ENCODE measurements around the gene UTS2B.

UTS2B gene

GRCh38 chr3:191263850-191264249 lies 66.5 kb downstream of the UTS2B start:
- no peak overlapping the region for H3K4me2 ChIP-seq (ENCODE audit: insufficient read depth, low read length)
- H3K9ac ChIP-seq (ENCODE audit: low read depth, low read length) = no peak overlapping the region
- H3K79me2 ChIP-seq (ENCODE audit: insufficient read depth, low read length) = no peaks in the 10 kb centered on the region
- no peak for TF ChIP-seq EZH2 (IDR thresholded peaks at IDR 0.05; ENCODE audit: borderline replicate concordance, low read depth, low read length, severe bottlenecking)
- TF ChIP-seq CTCF (IDR thresholded peaks at IDR 0.05; ENCODE audit: borderline replicate concordance, extremely low read depth, low read length, poor library complexity, severe bottlenecking) = no peak
- no peaks in the 10 kb centered on the region for H3K4me1 ChIP-seq (ENCODE audit: insufficient read depth, low read length)
- ATAC-seq (ENCODE audit: insufficient read depth, low read depth) (no peak), DNase-seq (no peak)
- no peaks in the 10 kb centered on the region for H4K20me1 ChIP-seq (ENCODE audit: insufficient read depth, low read length)
- no peak overlapping the region for H3K27ac ChIP-seq (ENCODE audit: low read length)
- H3K36me3 ChIP-seq (ENCODE audit: insufficient read depth, low read length) = no peaks in the 10 kb centered on the region
- H3K4me3 ChIP-seq (ENCODE audit: low read depth in 1 of 2, low read length in 2 of 2) = no peak overlapping the region
- no peaks in the 10 kb centered on the region for H3K27me3 ChIP-seq (ENCODE audit: insufficient read depth, low read length, poor library complexity)
- H3K9me3 ChIP-seq (ENCODE audit: insufficient read depth, low read length, severe bottlenecking) = no peaks in the 10 kb centered on the region
- no peak overlapping the region for H2AFZ ChIP-seq (ENCODE audit: low read depth, low read length)

DNA sequence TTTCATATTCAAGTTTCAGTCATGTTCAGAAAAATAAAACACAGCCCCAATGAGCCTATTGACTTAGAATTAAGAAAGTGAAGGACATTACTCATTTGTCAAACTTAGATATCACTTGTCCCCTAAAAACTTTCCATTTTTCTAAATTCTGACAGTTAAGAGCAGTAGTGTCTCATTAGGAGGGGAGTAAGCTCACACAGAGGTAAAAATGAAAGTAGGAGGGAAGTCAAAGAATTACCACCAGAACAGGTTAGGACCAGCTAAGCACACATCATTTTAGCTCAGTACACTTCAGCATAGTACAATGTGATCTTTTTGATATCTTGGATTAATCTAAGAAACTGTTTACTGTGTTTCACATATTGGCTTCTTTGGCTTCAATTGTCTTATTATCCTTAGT lies 67.0 kb downstream of the UTS2B start:
- TF ChIP-seq CTCF (IDR thresholded peaks at IDR 0.05; ENCODE audit: borderline replicate concordance, extremely low read depth, low read length, poor library complexity, severe bottlenecking) = no peak
- no peak for TF ChIP-seq EZH2 (IDR thresholded peaks at IDR 0.05; ENCODE audit: borderline replicate concordance, low read depth, low read length, severe bottlenecking)

DNA sequence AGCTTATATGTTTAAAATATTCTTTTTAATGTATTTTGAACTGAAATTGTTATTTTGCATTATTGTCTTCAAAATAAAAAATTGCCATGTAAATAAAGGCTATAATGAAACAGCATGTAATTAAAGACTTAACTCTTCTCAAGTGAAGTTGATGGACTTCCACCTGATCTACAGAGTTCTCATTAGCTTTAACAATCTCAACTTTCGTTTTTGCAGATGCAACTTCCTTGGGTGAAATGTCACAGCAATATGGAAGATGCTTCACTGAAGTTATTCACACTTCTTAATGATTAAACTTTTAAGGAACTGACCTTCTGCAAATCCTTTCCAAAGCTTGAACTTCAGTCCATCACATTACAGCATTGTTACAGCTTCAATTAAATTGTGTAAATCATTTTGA lies 67.7 kb downstream of the UTS2B start:
- no peak overlapping the region for H3K27ac ChIP-seq (ENCODE audit: low read length)
- no peak overlapping the region for H3K4me2 ChIP-seq (ENCODE audit: insufficient read depth, low read length)
- H3K36me3 ChIP-seq (ENCODE audit: insufficient read depth, low read length) = no peaks in the 10 kb centered on the region
- H3K9me3 ChIP-seq (ENCODE audit: insufficient read depth, low read length, severe bottlenecking) = no peaks in the 10 kb centered on the region
- H3K27me3 ChIP-seq (ENCODE audit: insufficient read depth, low read length, poor library complexity) = no peaks in the 10 kb centered on the region
- no peak for ATAC-seq (ENCODE audit: insufficient read depth, low read depth)
- DNase-seq = no peak
- H2AFZ ChIP-seq (ENCODE audit: low read depth, low read length) = no peak overlapping the region
- H3K79me2 ChIP-seq (ENCODE audit: insufficient read depth, low read length) = no peaks in the 10 kb centered on the region
- no peaks in the 10 kb centered on the region for H3K4me1 ChIP-seq (ENCODE audit: insufficient read depth, low read length)
- H3K9ac ChIP-seq (ENCODE audit: low read depth, low read length) = no peak overlapping the region
- no peak overlapping the region for H3K4me3 ChIP-seq (ENCODE audit: low read depth in 1 of 2, low read length in 2 of 2)
- H4K20me1 ChIP-seq (ENCODE audit: insufficient read depth, low read length) = no peaks in the 10 kb centered on the region
- TF ChIP-seq EZH2 (IDR thresholded peaks at IDR 0.05; ENCODE audit: borderline replicate concordance, low read depth, low read length, severe bottlenecking) = no peak
- no peak for TF ChIP-seq CTCF (IDR thresholded peaks at IDR 0.05; ENCODE audit: borderline replicate concordance, extremely low read depth, low read length, poor library complexity, severe bottlenecking)

More for the DNA sequence above, 67.0 kb downstream of the UTS2B start:
- Histone ChIP-seq H3K27ac (ENCODE audit: low read length) (no peak overlapping the region), H3K9me3 (ENCODE audit: insufficient read depth, low read length, severe bottlenecking) (no peaks in the 10 kb centered on the region), H3K9ac (ENCODE audit: low read depth, low read length) (no peak overlapping the region), H3K4me1 (ENCODE audit: insufficient read depth, low read length) (no peaks in the 10 kb centered on the region), H3K36me3 (ENCODE audit: insufficient read depth, low read length) (no peaks in the 10 kb centered on the region), H4K20me1 (ENCODE audit: insufficient read depth, low read length) (no peaks in the 10 kb centered on the region), H3K79me2 (ENCODE audit: insufficient read depth, low read length) (no peaks in the 10 kb centered on the region), H3K4me2 (ENCODE audit: insufficient read depth, low read length) (no peak overlapping the region), H2AFZ (ENCODE audit: low read depth, low read length) (no peak overlapping the region), H3K4me3 (ENCODE audit: low read depth in 1 of 2, low read length in 2 of 2) (no peak overlapping the region), H3K27me3 (ENCODE audit: insufficient read depth, low read length, poor library complexity) (no peaks in the 10 kb centered on the region)
- DNase-seq (no peak), ATAC-seq (ENCODE audit: insufficient read depth, low read depth) (no peak)

DNA sequence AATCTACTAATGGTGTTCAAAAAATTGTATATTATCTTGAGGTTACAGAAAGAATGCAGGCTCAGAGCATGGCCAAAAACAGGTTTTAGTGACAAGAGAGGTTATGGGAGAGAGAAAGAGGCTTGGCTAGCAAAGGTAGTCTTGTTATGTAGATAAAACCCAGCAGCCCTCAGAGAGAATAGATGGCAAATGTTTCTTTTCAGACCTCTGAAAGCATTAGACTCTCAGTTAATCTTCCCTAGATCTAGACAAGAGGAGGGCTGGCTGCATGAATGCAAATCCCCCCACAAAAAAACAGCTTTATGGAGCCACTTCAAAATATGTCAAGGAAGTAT lies 69.1 kb downstream of the UTS2B start:
- Histone ChIP-seq H2AFZ (ENCODE audit: low read depth, low read length) (no peak overlapping the region), H3K27me3 (ENCODE audit: insufficient read depth, low read length, poor library complexity) (no peaks in the 10 kb centered on the region), H3K9me3 (ENCODE audit: insufficient read depth, low read length, severe bottlenecking) (no peaks in the 10 kb centered on the region), H3K79me2 (ENCODE audit: insufficient read depth, low read length) (no peaks in the 10 kb centered on the region), H4K20me1 (ENCODE audit: insufficient read depth, low read length) (no peaks in the 10 kb centered on the region), H3K36me3 (ENCODE audit: insufficient read depth, low read length) (no peaks in the 10 kb centered on the region), H3K27ac (ENCODE audit: low read length) (no peak overlapping the region), H3K4me3 (ENCODE audit: low read depth in 1 of 2, low read length in 2 of 2) (no peak overlapping the region), H3K4me2 (ENCODE audit: insufficient read depth, low read length) (no peak overlapping the region), H3K4me1 (ENCODE audit: insufficient read depth, low read length) (no peaks in the 10 kb centered on the region), H3K9ac (ENCODE audit: low read depth, low read length) (no peak overlapping the region)
- no peak for ATAC-seq (ENCODE audit: insufficient read depth, low read depth)
- no peak for TF ChIP-seq EZH2 (IDR thresholded peaks at IDR 0.05; ENCODE audit: borderline replicate concordance, low read depth, low read length, severe bottlenecking)
- TF ChIP-seq CTCF (IDR thresholded peaks at IDR 0.05; ENCODE audit: borderline replicate concordance, extremely low read depth, low read length, poor library complexity, severe bottlenecking) = no peak
- no peak for DNase-seq

Data from DND-41 (cell line).